DND-41 (cell line): ENCODE results near the gene PRR5L.
A peak's percentile ranks its signal among the peaks of the same experiment; 100 is the strongest.

Experiments
- ATAC-seq: fragments of 200-7000 bp; cut with Tn5 transposase; 3 replicates; pipeline ENCODE4 v1.9.1; 2021; ENCODE audit warnings: low read depth; ENCODE audit not compliant: insufficient read depth
- DNase-seq: peaks from one replicate; pipeline ENCODE4 v3.0.0-alpha.2; 2020
- H2AFZ ChIP-seq: 2 replicates; pipeline ENCODE4 v1.6.0; 2012; ENCODE audit warnings: low read depth, low read length
- H3K27ac ChIP-seq: 2 replicates; pipeline ENCODE4 v1.5.1; 2012; ENCODE audit warnings: low read length, inconsistent platforms
- H3K27me3 ChIP-seq: fragments of 200-600 bp; sonication (generic); 2 replicates; pipeline ENCODE4 v1.6.0; 2012; ENCODE audit warnings: low read length, mild to moderate bottlenecking, inconsistent platforms; ENCODE audit not compliant: insufficient read depth, poor library complexity
- H3K36me3 ChIP-seq: 2 replicates; pipeline ENCODE4 v1.5.1; 2012; ENCODE audit warnings: low read length, inconsistent platforms; ENCODE audit not compliant: insufficient read depth
- H3K4me1 ChIP-seq: 2 replicates; pipeline ENCODE4 v1.5.1; 2012; ENCODE audit warnings: mild to moderate bottlenecking, low read length; ENCODE audit not compliant: insufficient read depth
- H3K4me2 ChIP-seq: 2 replicates; pipeline ENCODE4 v1.6.0; 2012; ENCODE audit warnings: mild to moderate bottlenecking, moderate library complexity, low read length, inconsistent platforms; ENCODE audit not compliant: insufficient read depth
- H3K4me3 ChIP-seq, 2 experiments: fragments of 200-600 bp in 1 of 2; shearing (Covaris generic) in 1 of 2; 2 replicates each; pipeline ENCODE4 v1.5.1; 2012 to 2016; ENCODE audit warnings: inconsistent platforms in 2 of 2, low read length in 2 of 2, mild to moderate bottlenecking in 2 of 2, low read depth in 1 of 2, moderate library complexity in 1 of 2
- H3K79me2 ChIP-seq: 2 replicates; pipeline ENCODE4 v1.6.0; 2012; ENCODE audit warnings: low read length, inconsistent platforms; ENCODE audit not compliant: insufficient read depth
- H3K9ac ChIP-seq: 2 replicates; pipeline ENCODE4 v1.6.0; 2012; ENCODE audit warnings: low read depth, mild to moderate bottlenecking, inconsistent platforms, low read length, moderate library complexity
- H3K9me3 ChIP-seq: 2 replicates; pipeline ENCODE4 v1.5.1; 2012; ENCODE audit warnings: low read length, moderate library complexity, mild to moderate bottlenecking, inconsistent platforms; ENCODE audit not compliant: insufficient read depth, severe bottlenecking
- H4K20me1 ChIP-seq: 2 replicates; pipeline ENCODE4 v1.6.0; 2012; ENCODE audit warnings: low read length; ENCODE audit not compliant: insufficient read depth
- CTCF ChIP-seq: IDR thresholded peaks from 2 replicates; pipeline ENCODE4 v1.5.1; 2012; ENCODE audit warnings: borderline replicate concordance, low read length, moderate library complexity, mild to moderate bottlenecking; ENCODE audit not compliant: poor library complexity, severe bottlenecking; ENCODE audit errors: extremely low read depth
- EZH2 ChIP-seq: IDR thresholded peaks from 3 replicates; pipeline ENCODE4 v1.6.1; 2012; ENCODE audit warnings: borderline replicate concordance, low read depth, mild to moderate bottlenecking, moderate library complexity, low read length, inconsistent platforms; ENCODE audit not compliant: severe bottlenecking

The PRR5L gene

GRCh38 chr11:36304351-36304750 lies 8.3 kb downstream of the PRR5L start:
- ATAC-seq (no peak), DNase-seq (no peak)
- Histone ChIP-seq H3K4me1 (no peaks in the 10 kb centered on the region), H3K27ac (no peak overlapping the region), H3K36me3 (no peaks in the 10 kb centered on the region), H4K20me1 (no peaks in the 10 kb centered on the region), H3K4me3 (no peak overlapping the region), H3K79me2 (no peaks in the 10 kb centered on the region), H3K4me2 (no peak overlapping the region), H3K9me3 (no peaks in the 10 kb centered on the region), H3K9ac (no peak overlapping the region), H3K27me3 (peaks cover 15% of the 10 kb centered on the region), H2AFZ (no peak overlapping the region)
- TF ChIP-seq CTCF (no peak), EZH2 (no peak)

- ATAC-seq, result no peak
- DNase-seq, result no peak
- no peaks in the 10 kb centered on the region for H3K4me1 ChIP-seq
- no peak overlapping the region for H2AFZ ChIP-seq
- no peaks in the 10 kb centered on the region for H4K20me1 ChIP-seq
- H3K4me2 ChIP-seq, result no peak overlapping the region
- no peak overlapping the region for H3K9ac ChIP-seq
- peaks cover 15% of the 10 kb centered on the region for H3K27me3 ChIP-seq
- H3K36me3 ChIP-seq, result no peaks in the 10 kb centered on the region
- no peak overlapping the region for H3K4me3 ChIP-seq
- no peak overlapping the region for H3K27ac ChIP-seq
- H3K79me2 ChIP-seq, result no peaks in the 10 kb centered on the region
- TF ChIP-seq EZH2 (no peak), CTCF (no peak)
- no peaks in the 10 kb centered on the region for H3K9me3 ChIP-seq
Observed at GRCh38 chr11:36305047-36305446, 9.0 kb downstream of the PRR5L start.

GRCh38 chr11:36306888-36307287 lies 10.8 kb downstream of the PRR5L start:
- no peak for TF ChIP-seq EZH2
- TF ChIP-seq CTCF, result peak; percentile 53

GRCh38 chr11:36308577-36308976 lies 12.5 kb downstream of the PRR5L start:
- no peak for DNase-seq
- Histone ChIP-seq H3K27ac (no peak overlapping the region), H3K9ac (no peak overlapping the region), H3K4me1 (no peaks in the 10 kb centered on the region), H3K79me2 (no peaks in the 10 kb centered on the region), H3K36me3 (no peaks in the 10 kb centered on the region), H4K20me1 (no peaks in the 10 kb centered on the region), H3K9me3 (no peaks in the 10 kb centered on the region), H3K4me3 (no peak overlapping the region), H3K27me3 (peaks cover 14% of the 10 kb centered on the region), H3K4me2 (no peak overlapping the region), H2AFZ (no peak overlapping the region)
- TF ChIP-seq EZH2 (no peak), CTCF (no peak)
- no peak for ATAC-seq

More at GRCh38 chr11:36306888-36307287, 10.8 kb downstream of the PRR5L start:
- H3K9me3 ChIP-seq, result no peaks in the 10 kb centered on the region
- H3K36me3 ChIP-seq, result no peaks in the 10 kb centered on the region
- no peak overlapping the region for H3K4me3 ChIP-seq
- no peaks in the 10 kb centered on the region for H3K79me2 ChIP-seq
- peaks cover 10% of the 10 kb centered on the region for H3K27me3 ChIP-seq
- DNase-seq (peak; percentile 39), ATAC-seq (peak; percentile 68; the same call in 2 of the 3 replicates)
- H3K4me2 ChIP-seq, result no peak overlapping the region
- H2AFZ ChIP-seq, result no peak overlapping the region
- H4K20me1 ChIP-seq, result no peaks in the 10 kb centered on the region
- no peak overlapping the region for H3K27ac ChIP-seq
- H3K4me1 ChIP-seq, result no peaks in the 10 kb centered on the region
- no peak overlapping the region for H3K9ac ChIP-seq
